IMR-90 (cell line): ENCODE results near the gene RMND5A.

Source experiments
- BHLHE40 ChIP-seq: fragments of 150-350 bp; IDR thresholded peaks from 2 replicates; pipeline ENCODE4 v1.6.1; 2016; ENCODE audit warnings: mild to moderate bottlenecking, low read depth, low read length
- FOS ChIP-seq: fragments of 150-350 bp; IDR thresholded peaks from 2 replicates; pipeline ENCODE4 v1.6.1; 2016; ENCODE audit warnings: low read depth, low read length
- POLR2A ChIP-seq: IDR thresholded peaks from 2 replicates; pipeline ENCODE4 v1.6.1; 2012; ENCODE audit warnings: mild to moderate bottlenecking, low read depth, low read length
- RAD21 ChIP-seq: IDR thresholded peaks from 2 replicates; pipeline ENCODE4 v1.6.1; 2012; ENCODE audit warnings: low read length, improper control_type of control experiment
- RCOR1 ChIP-seq: IDR thresholded peaks from 2 replicates; pipeline ENCODE4 v1.6.1; 2012; ENCODE audit warnings: mild to moderate bottlenecking, low read length, improper control_type of control experiment; ENCODE audit not compliant: insufficient replicate concordance
- SMC3 ChIP-seq: fragments of 150-350 bp; IDR thresholded peaks from 2 replicates; pipeline ENCODE4 v1.6.1; 2016; ENCODE audit warnings: low read depth, mild to moderate bottlenecking, antibody characterized with exemption, low read length, moderate library complexity
- USF2 ChIP-seq: fragments of 150-350 bp; IDR thresholded peaks from 2 replicates; pipeline ENCODE4 v1.6.1; 2017; ENCODE audit warnings: mild to moderate bottlenecking, antibody characterized with exemption, low read length, low read depth
- TF ChIP-seq, protein P1 (sequence below): conservative IDR thresholded peaks from 2 replicates; pipeline ENCODE4 v1.5.1; 2012; ENCODE audit warnings: mild to moderate bottlenecking, low read depth, low read length, improper control_type of control experiment

GRCh38 chr2:86760371-86760770, 40.3 kb downstream of the RMND5A start:
- TF ChIP-seq POLR2A (no peak), FOS (no peak), USF2 (no peak), RCOR1 (no peak), BHLHE40 (no peak), SMC3 (no peak), RAD21 (no peak)
- TF ChIP-seq, protein P1, sequence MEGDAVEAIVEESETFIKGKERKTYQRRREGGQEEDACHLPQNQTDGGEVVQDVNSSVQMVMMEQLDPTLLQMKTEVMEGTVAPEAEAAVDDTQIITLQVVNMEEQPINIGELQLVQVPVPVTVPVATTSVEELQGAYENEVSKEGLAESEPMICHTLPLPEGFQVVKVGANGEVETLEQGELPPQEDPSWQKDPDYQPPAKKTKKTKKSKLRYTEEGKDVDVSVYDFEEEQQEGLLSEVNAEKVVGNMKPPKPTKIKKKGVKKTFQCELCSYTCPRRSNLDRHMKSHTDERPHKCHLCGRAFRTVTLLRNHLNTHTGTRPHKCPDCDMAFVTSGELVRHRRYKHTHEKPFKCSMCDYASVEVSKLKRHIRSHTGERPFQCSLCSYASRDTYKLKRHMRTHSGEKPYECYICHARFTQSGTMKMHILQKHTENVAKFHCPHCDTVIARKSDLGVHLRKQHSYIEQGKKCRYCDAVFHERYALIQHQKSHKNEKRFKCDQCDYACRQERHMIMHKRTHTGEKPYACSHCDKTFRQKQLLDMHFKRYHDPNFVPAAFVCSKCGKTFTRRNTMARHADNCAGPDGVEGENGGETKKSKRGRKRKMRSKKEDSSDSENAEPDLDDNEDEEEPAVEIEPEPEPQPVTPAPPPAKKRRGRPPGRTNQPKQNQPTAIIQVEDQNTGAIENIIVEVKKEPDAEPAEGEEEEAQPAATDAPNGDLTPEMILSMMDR: no peak
